CD14-positive monocyte (primary cell): Measurements from ENCODE around the gene ZDHHC19. TPM values are rescaled to one million over a fixed set of nuclear protein-coding genes. Genes with fewer than 3 reads are reported as not detected.
A peak's percentile ranks its signal among the peaks of the same experiment; 100 is the strongest.

Experiments used
- DNase-seq, 3 donors: peaks; one replicate each; pipeline ENCODE4 v3.0.0-alpha.2; 2011 to 2022
- H2AFZ ChIP-seq: 2 replicates; pipeline ENCODE4 v1.6.0; 2012; ENCODE audit warnings: mild to moderate bottlenecking, low read depth, low read length, inconsistent platforms; ENCODE audit not compliant: insufficient read depth, poor library complexity, severe bottlenecking
- H3K27ac ChIP-seq, 2 donors: 1 replicate in 1 of 2; 2 replicates in 1 of 2; pipeline ENCODE4 v1.5.1; 2012 to 2013; ENCODE audit warnings: low read length in 2 of 2, control low read depth in 1 of 2, inconsistent platforms in 1 of 2, low read depth in 1 of 2, mild to moderate bottlenecking in 1 of 2
- H3K27me3 ChIP-seq, 2 donors: one replicate each; pipeline versions ENCODE4 v1.6.0 to v1.6.1; 2011 to 2013; ENCODE audit warnings: low read length in 2 of 2; ENCODE audit not compliant: control insufficient read depth in 2 of 2, insufficient read depth in 2 of 2
- H3K36me3 ChIP-seq, 2 donors: replicated peaks in 1 of 2; 1 replicate in 1 of 2; 2 replicates in 1 of 2; pipeline versions ENCODE4 v1.5.1 to v1.6.1; 2012 to 2013; ENCODE audit warnings: low read length in 2 of 2, control low read depth in 1 of 2, inconsistent platforms in 1 of 2, mild to moderate bottlenecking in 1 of 2; ENCODE audit not compliant: insufficient read depth in 2 of 2, control insufficient read depth in 1 of 2
- H3K4me1 ChIP-seq, 2 donors: 1 replicate in 1 of 2; 2 replicates in 1 of 2; pipeline versions ENCODE4 v1.5.1 to v1.6.1; 2012 to 2013; ENCODE audit warnings: low read length in 2 of 2, control low read depth in 1 of 2, inconsistent platforms in 1 of 2, mild to moderate bottlenecking in 1 of 2, moderate library complexity in 1 of 2; ENCODE audit not compliant: insufficient read depth in 2 of 2, control insufficient read depth in 1 of 2
- H3K4me2 ChIP-seq: replicated peaks from 2 replicates; pipeline ENCODE3; 2012; ENCODE audit warnings: low read length, moderate library complexity, mild to moderate bottlenecking; ENCODE audit not compliant: poor library complexity, severe bottlenecking; ENCODE audit errors: extremely low read depth
- H3K4me3 ChIP-seq, 3 experiments: fragments of 200-600 bp in 1 of 3; sonication (generic) in 1 of 3; replicated peaks in 1 of 3; 1 replicate in 2 of 3; 2 replicates in 1 of 3; pipeline ENCODE4 v1.5.1; 2011 to 2013; ENCODE audit warnings: low read length in 3 of 3, mild to moderate bottlenecking in 3 of 3, control low read depth in 2 of 3, low read depth in 2 of 3, inconsistent platforms in 1 of 3, moderate library complexity in 1 of 3
- H3K79me2 ChIP-seq: 2 replicates; pipeline ENCODE4 v1.6.0; 2012; ENCODE audit warnings: mild to moderate bottlenecking, control low read depth, inconsistent platforms, low read length, moderate library complexity; ENCODE audit not compliant: insufficient read depth
- H3K9ac ChIP-seq: 2 replicates; pipeline ENCODE4 v1.6.0; 2017; ENCODE audit warnings: low read length, mild to moderate bottlenecking; ENCODE audit not compliant: insufficient read depth, poor library complexity, severe bottlenecking
- H3K9me3 ChIP-seq, 2 donors: replicated peaks in 1 of 2; 1 replicate in 1 of 2; 2 replicates in 1 of 2; pipeline versions ENCODE4 v1.5.1 to v1.6.1; 2012 to 2013; ENCODE audit warnings: low read length in 2 of 2, control low read depth in 1 of 2; ENCODE audit not compliant: control insufficient read depth in 1 of 2, insufficient read depth in 1 of 2
- H4K20me1 ChIP-seq: 2 replicates; pipeline ENCODE4 v1.6.0; 2012; ENCODE audit warnings: mild to moderate bottlenecking, low read length, control low read depth, moderate library complexity; ENCODE audit not compliant: insufficient read depth
- H3K27ac Mint-ChIP-seq, 7 donors: one replicate each; pipeline ENCODE4 v1.8.0; 2020; ENCODE audit warnings: mild to moderate bottlenecking in 7 of 7, mixed read lengths in 7 of 7, moderate library complexity in 6 of 7, inconsistent platforms in 2 of 7
- H3K27me3 Mint-ChIP-seq, 3 donors: one replicate each; pipeline ENCODE4 v1.8.0; 2021 to 2022; ENCODE audit warnings: low read depth in 3 of 3, mild to moderate bottlenecking in 3 of 3, mixed read lengths in 3 of 3, moderate library complexity in 3 of 3, inconsistent platforms in 1 of 3
- H3K36me3 Mint-ChIP-seq, 2 donors: one replicate each; pipeline ENCODE4 v1.8.0; 2020; ENCODE audit warnings: mixed read lengths in 2 of 2, inconsistent platforms in 1 of 2, mild to moderate bottlenecking in 1 of 2
- H3K4me1 Mint-ChIP-seq: one replicate; pipeline ENCODE4 v1.8.0; 2020; ENCODE audit warnings: mild to moderate bottlenecking, mixed read lengths
- H3K4me3 Mint-ChIP-seq, 2 donors: one replicate each; pipeline ENCODE4 v1.8.0; 2020; ENCODE audit warnings: mild to moderate bottlenecking in 2 of 2, mixed read lengths in 2 of 2, moderate library complexity in 1 of 2
- H3K9me3 Mint-ChIP-seq, 7 donors: one replicate each; pipeline ENCODE4 v1.8.0; 2020 to 2022; ENCODE audit warnings: mixed read lengths in 7 of 7, mild to moderate bottlenecking in 6 of 7, moderate library complexity in 6 of 7, inconsistent platforms in 2 of 7
- CTCF ChIP-seq: fragments of 200-600 bp; IDR thresholded peaks from one replicate; pipeline ENCODE4 v1.8.0; 2022; ENCODE audit warnings: antibody characterized with exemption, mild to moderate bottlenecking
- WGBS: methylation state at CpG from one replicate; pipeline ENCODE4 v1.1.5; 2013; ENCODE audit warnings: missing lambda C conversion rate; ENCODE audit not compliant: insufficient coverage; 5-methylcytosine and 5-hydroxymethylcytosine counted together
- intact Hi-C, 2 donors: fragments of 100-400 bp; cut with micrococcal nuclease; formaldehyde crosslinking; loops; one replicate each; pipeline versions ENCODE4 v1.15.0 to v1.15.1; 2023
- polyA plus RNA-seq, 3 donors: library from polyadenylated mRNA; depleted of rRNA in 1 of 3; unstranded in 2 of 3; stranded (reverse) in 1 of 3; fragments of 300-500 nt in 2 of 3; fragments of >200 nt in 1 of 3; fragmentation: Illumina TruSeq in 2 of 3; gene quantifications; 1 replicate in 2 of 3; 2 replicates in 1 of 3; pipeline ENCODE4 v1.2.3, GENCODE V29; 2012 to 2021

ZDHHC19 gene
- polyA plus RNA-seq, 3 donors = not detected

GRCh38 chr3:196225763-196226364 lies 14.7 kb upstream of the ZDHHC19 start:
- H4K20me1 ChIP-seq = no peaks in the 10 kb centered on the region
- no peak overlapping the region for H3K4me2 ChIP-seq
- no peak overlapping the region for H3K4me3 ChIP-seq
- DNase-seq = no peak
- Mint-ChIP-seq H3K27me3 (peaks cover 0 to 4% (median 1%) of the 10 kb centered on the region in 3 donors), H3K27ac (no peak overlapping the region), H3K4me3 (no peak overlapping the region), H3K36me3 (no peaks in the 10 kb centered on the region), H3K4me1 (peaks cover 14% of the 10 kb centered on the region), H3K9me3 (no peaks in the 10 kb centered on the region)
- H2AFZ ChIP-seq = no peak overlapping the region
- no peak for TF ChIP-seq CTCF
- H3K27me3 ChIP-seq = no peaks in the 10 kb centered on the region
- no peaks in the 10 kb centered on the region for H3K79me2 ChIP-seq
- no peaks in the 10 kb centered on the region for H3K36me3 ChIP-seq
- peaks cover 7 to 8% of the 10 kb centered on the region in 2 donors for H3K4me1 ChIP-seq
- H3K27ac ChIP-seq = no peak overlapping the region
- WGBS = 93% methylated on average over 5 of the region's 15 CpGs
- H3K9ac ChIP-seq = no peak overlapping the region
- H3K9me3 ChIP-seq = no peaks in the 10 kb centered on the region
- intact Hi-C loops = no loop called here

- Histone ChIP-seq H3K4me3 (no peak overlapping the region), H4K20me1 (no peaks in the 10 kb centered on the region), H3K36me3 (no peaks in the 10 kb centered on the region), H2AFZ (no peak overlapping the region), H3K79me2 (no peaks in the 10 kb centered on the region), H3K9me3 (no peaks in the 10 kb centered on the region), H3K27me3 (no peaks in the 10 kb centered on the region), H3K4me1 (peaks cover 15 to 16% of the 10 kb centered on the region in 2 donors), H3K4me2 (no peak overlapping the region), H3K27ac (no peak overlapping the region), H3K9ac (no peak overlapping the region)
- Mint-ChIP-seq H3K9me3 (no peaks in the 10 kb centered on the region), H3K27ac (no peak overlapping the region), H3K4me3 (peak overlapping the region in 1 of 2 donors; percentile 20), H3K36me3 (no peaks in the 10 kb centered on the region), H3K27me3 (peaks cover 0 to 3% (median 1%) of the 10 kb centered on the region in 3 donors), H3K4me1 (peaks cover 21% of the 10 kb centered on the region)
- TF ChIP-seq CTCF = no peak
- intact Hi-C loops = no loop called here
- WGBS = 98% methylated on average over 8 of the region's 10 CpGs
- DNase-seq = no peak
Measured at GRCh38 chr3:196225086-196225485, 13.9 kb upstream of the ZDHHC19 start.
